PC-3 (cell line): ENCODE data around the gene STARD10. TPM values are rescaled to one million over a fixed set of nuclear protein-coding genes. Genes with fewer than 3 reads are reported as not detected.

ENCODE experiments used
- ATAC-seq: fragments of 200-7000 bp; cut with Tn5 transposase; 2 replicates; pipeline ENCODE4 v1.9.1; 2020; ENCODE audit warnings: mild to moderate bottlenecking, moderate library complexity
- BruUV-seq: library from RNA; stranded (reverse); fragments of 400-500 nt; replicated peaks from 2 replicates; lab custom pipeline; 2021; lab: Mats Ljungman, UMichigan
- CTCF ChIA-PET: fragments of 300-600 bp; sonication (Branson Sonifier 250); formaldehyde crosslinking; loops from one replicate; lab custom pipeline; 2022; ENCODE audit warnings: antibody characterized with exemption; lab: Charles Lee
- POLR2A ChIA-PET: fragments of 300-600 bp; sonication (Branson Sonifier 250); formaldehyde crosslinking; loops from one replicate; lab custom pipeline; 2022; ENCODE audit warnings: antibody characterized with exemption; ENCODE audit not compliant: unreplicated experiment; lab: Charles Lee
- DNase-seq: peaks from one replicate; pipeline ENCODE4 v3.0.0-alpha.2; 2015
- H2AFZ ChIP-seq: fragments of 300-600 bp; sonication (generic); 2 replicates; pipeline ENCODE4 v1.6.0; 2016; ENCODE audit warnings: antibody characterized with exemption, low read length
- H3F3A ChIP-seq: fragments of 300-600 bp; sonication (generic); one replicate; pipeline ENCODE4 v1.6.0; 2017; ENCODE audit warnings: antibody characterized with exemption, low read length, control low read depth, mild to moderate bottlenecking; ENCODE audit not compliant: unreplicated experiment
- H3K27ac ChIP-seq: fragments of 300-600 bp; sonication (generic); 2 replicates; pipeline ENCODE4 v1.5.1; 2016; ENCODE audit warnings: mild to moderate bottlenecking, low read length
- H3K27me3 ChIP-seq: fragments of 300-600 bp; sonication (generic); 2 replicates; pipeline ENCODE4 v1.6.1; 2016; ENCODE audit warnings: low read length, mixed read lengths
- H3K36me3 ChIP-seq: fragments of 300-600 bp; sonication (generic); 2 replicates; pipeline ENCODE4 v1.6.1; 2016; ENCODE audit warnings: low read depth, mixed run types, low read length, mixed read lengths
- H3K4me1 ChIP-seq: fragments of 300-600 bp; sonication (generic); 2 replicates; pipeline ENCODE4 v1.5.1; 2016; ENCODE audit warnings: low read length; ENCODE audit not compliant: insufficient read depth
- H3K4me2 ChIP-seq: fragments of 300-600 bp; sonication (generic); 2 replicates; pipeline ENCODE4 v1.6.0; 2016; ENCODE audit warnings: low read length
- H3K4me3 ChIP-seq: fragments of 300-600 bp; sonication (generic); 2 replicates; pipeline ENCODE4 v1.5.1; 2016; ENCODE audit warnings: mild to moderate bottlenecking, low read length, mixed read lengths
- H3K79me2 ChIP-seq: fragments of 300-600 bp; sonication (generic); 2 replicates; pipeline ENCODE4 v1.6.1; 2017; ENCODE audit warnings: low read length, mixed read lengths
- H3K9ac ChIP-seq: fragments of 300-600 bp; sonication (generic); 2 replicates; pipeline ENCODE4 v1.6.0; 2016; ENCODE audit warnings: mild to moderate bottlenecking, low read length
- H3K9me2 ChIP-seq: fragments of 300-600 bp; sonication (generic); replicated peaks from 2 replicates; pipeline ENCODE4 v1.6.1; 2016; ENCODE audit warnings: mixed run types, low read length, mixed read lengths
- H3K9me3 ChIP-seq: fragments of 300-600 bp; sonication (generic); 2 replicates; pipeline ENCODE4 v1.6.1; 2016; ENCODE audit warnings: low read length, mixed read lengths
- H4K20me1 ChIP-seq: fragments of 300-600 bp; sonication (generic); 2 replicates; pipeline ENCODE4 v1.6.1; 2016; ENCODE audit warnings: low read length, mixed read lengths
- EZH2 ChIP-seq: fragments of 300-600 bp; sonication (generic); IDR thresholded peaks from one replicate; pipeline ENCODE4 v1.6.1; 2017; ENCODE audit warnings: antibody characterized with exemption, mild to moderate bottlenecking, low read length; ENCODE audit not compliant: unreplicated experiment
- EZH2phosphoT487 ChIP-seq: fragments of 300-600 bp; sonication (generic); IDR thresholded peaks from 2 replicates; pipeline ENCODE4 v1.6.1; 2018; ENCODE audit warnings: mild to moderate bottlenecking, antibody characterized with exemption, low read length, borderline replicate concordance
- intact Hi-C: fragments of 100-400 bp; cut with micrococcal nuclease; formaldehyde crosslinking; loops from 2 replicates; pipeline ENCODE4 v1.9.0; 2023
- total RNA-seq: library from RNA; depleted of rRNA; stranded (reverse); fragments of >200 nt; gene quantifications from 2 replicates; pipeline ENCODE4 v1.2.3, GENCODE V29; 2014
- TF ChIP-seq, protein P1 (sequence below): fragments of 300-600 bp; sonication (generic); conservative IDR thresholded peaks from 2 replicates; pipeline ENCODE4 v1.5.1; 2017; ENCODE audit warnings: antibody characterized with exemption, low read depth, mild to moderate bottlenecking, low read length

Gene STARD10
- total RNA-seq, 1 experiment from 2014 or later, result 284 TPM

GRCh38 chr11:72784662-72785061 lies 9.2 kb downstream of the STARD10 start:
- no peak for TF ChIP-seq EZH2
- TF ChIP-seq, protein P1, sequence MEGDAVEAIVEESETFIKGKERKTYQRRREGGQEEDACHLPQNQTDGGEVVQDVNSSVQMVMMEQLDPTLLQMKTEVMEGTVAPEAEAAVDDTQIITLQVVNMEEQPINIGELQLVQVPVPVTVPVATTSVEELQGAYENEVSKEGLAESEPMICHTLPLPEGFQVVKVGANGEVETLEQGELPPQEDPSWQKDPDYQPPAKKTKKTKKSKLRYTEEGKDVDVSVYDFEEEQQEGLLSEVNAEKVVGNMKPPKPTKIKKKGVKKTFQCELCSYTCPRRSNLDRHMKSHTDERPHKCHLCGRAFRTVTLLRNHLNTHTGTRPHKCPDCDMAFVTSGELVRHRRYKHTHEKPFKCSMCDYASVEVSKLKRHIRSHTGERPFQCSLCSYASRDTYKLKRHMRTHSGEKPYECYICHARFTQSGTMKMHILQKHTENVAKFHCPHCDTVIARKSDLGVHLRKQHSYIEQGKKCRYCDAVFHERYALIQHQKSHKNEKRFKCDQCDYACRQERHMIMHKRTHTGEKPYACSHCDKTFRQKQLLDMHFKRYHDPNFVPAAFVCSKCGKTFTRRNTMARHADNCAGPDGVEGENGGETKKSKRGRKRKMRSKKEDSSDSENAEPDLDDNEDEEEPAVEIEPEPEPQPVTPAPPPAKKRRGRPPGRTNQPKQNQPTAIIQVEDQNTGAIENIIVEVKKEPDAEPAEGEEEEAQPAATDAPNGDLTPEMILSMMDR, result no peak
- TF ChIP-seq EZH2phosphoT487, result no peak
- no TSS peak for BruUV-seq
- peaks cover 53% of the 10 kb centered on the region for H3K4me1 ChIP-seq
- H3K79me2 ChIP-seq, result peaks cover 7% of the 10 kb centered on the region; the same call in 1 of the 2 replicates
- H3K36me3 ChIP-seq, result no peaks in the 10 kb centered on the region
- intact Hi-C loops, result no loop called here
- no peak overlapping the region for H3K4me2 ChIP-seq
- DNase-seq (no peak), ATAC-seq (no peak)
- no peaks in the 10 kb centered on the region for H3K9me2 ChIP-seq
- H3K27me3 ChIP-seq, result no peaks in the 10 kb centered on the region
- H4K20me1 ChIP-seq, result no peaks in the 10 kb centered on the region
- H3K27ac ChIP-seq, result no peak overlapping the region
- ChIA-PET CTCF (no interaction called here), POLR2A (no interaction called here)
- no peak overlapping the region for H3K4me3 ChIP-seq
- H3K9ac ChIP-seq, result no peak overlapping the region
- no peak overlapping the region for H2AFZ ChIP-seq
- no peaks in the 10 kb centered on the region for H3F3A ChIP-seq
- no peaks in the 10 kb centered on the region for H3K9me3 ChIP-seq

- Histone ChIP-seq H4K20me1 (no peaks in the 10 kb centered on the region), H3K36me3 (no peaks in the 10 kb centered on the region), H3K9ac (no peak overlapping the region), H3K27me3 (no peaks in the 10 kb centered on the region), H3K27ac (no peak overlapping the region), H2AFZ (no peak overlapping the region), H3K4me2 (no peak overlapping the region), H3K4me3 (no peak overlapping the region), H3K9me3 (no peaks in the 10 kb centered on the region), H3K4me1 (peaks cover 45% of the 10 kb centered on the region), H3K9me2 (no peaks in the 10 kb centered on the region), H3F3A (no peaks in the 10 kb centered on the region), H3K79me2 (peaks cover 7% of the 10 kb centered on the region; the same call in 1 of the 2 replicates)
- ChIA-PET POLR2A (no interaction called here), CTCF (no interaction called here)
- no peak for DNase-seq
- intact Hi-C loops, result no loop called here
- TF ChIP-seq EZH2, result no peak
- TF ChIP-seq, protein P1, result no peak
- ATAC-seq, result no peak
- BruUV-seq, result no TSS peak
These were observed 10.5 kb downstream of the STARD10 start for GRCh38 chr11:72783144-72783905.
